GM21737 (cell line): Measurements from ENCODE around the gene GATA2.

Source experiments
- ATAC-seq: cut with Tn5 transposase; IDR thresholded peaks from one replicate; pipeline ENCODE4 v1.9.1; 2021; ENCODE audit warnings: mild to moderate bottlenecking, moderate library complexity; ENCODE audit not compliant: unreplicated experiment

The GATA2 gene

GRCh38 chr3:128476659-128477058 lies 16.3 kb downstream of the GATA2 start:
- ATAC-seq, result no peak

DNA sequence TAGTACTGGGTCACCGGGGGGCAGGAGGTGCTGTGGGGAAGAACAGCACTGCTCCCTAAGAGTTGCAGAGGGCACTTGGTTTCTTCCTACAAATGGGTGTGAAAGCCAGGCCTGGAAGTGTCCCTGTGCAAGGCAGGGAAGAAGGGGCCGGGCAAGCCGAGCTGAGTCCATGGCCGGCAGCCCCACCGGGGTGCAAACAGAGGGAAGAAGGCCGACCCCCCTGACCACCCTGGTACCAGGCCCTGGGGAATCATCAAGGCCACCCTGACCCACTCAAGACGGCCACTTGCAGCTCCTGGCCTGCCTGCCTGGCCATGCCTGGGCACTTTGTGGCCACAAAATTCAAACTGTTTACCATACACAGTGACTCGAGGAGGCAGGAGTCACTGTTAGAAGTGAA lies 17.6 kb downstream of the GATA2 start:
- ATAC-seq, result no peak

- ATAC-seq, result no peak
Measured at GRCh38 chr3:128473737-128474136, 19.3 kb downstream of the GATA2 start.

- ATAC-seq, result no peak
Measured at GRCh38 chr3:128473180-128473519, 19.9 kb downstream of the GATA2 start.

- no peak for ATAC-seq
Measured at GRCh38 chr3:128472449-128473179, 20.4 kb downstream of the GATA2 start.

DNA sequence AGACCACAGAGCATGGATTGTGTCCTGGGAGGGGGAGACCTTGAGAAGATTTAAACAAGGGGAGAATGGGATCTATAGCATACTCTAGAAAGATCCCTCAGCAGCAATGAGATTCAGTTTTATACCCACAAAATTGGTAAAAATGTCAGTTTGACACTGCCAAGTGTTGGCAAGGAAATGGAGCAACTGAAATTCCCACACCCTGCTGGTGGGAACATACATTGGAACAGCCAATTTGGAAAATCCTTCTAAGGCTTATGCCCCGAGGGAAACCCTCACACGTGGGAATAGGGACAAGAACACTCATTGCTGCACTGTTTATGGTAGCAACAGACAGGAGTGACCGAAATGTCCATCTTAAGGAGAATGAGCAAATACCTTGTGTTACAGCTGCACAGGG lies 21.3 kb downstream of the GATA2 start:
- no peak for ATAC-seq

DNA sequence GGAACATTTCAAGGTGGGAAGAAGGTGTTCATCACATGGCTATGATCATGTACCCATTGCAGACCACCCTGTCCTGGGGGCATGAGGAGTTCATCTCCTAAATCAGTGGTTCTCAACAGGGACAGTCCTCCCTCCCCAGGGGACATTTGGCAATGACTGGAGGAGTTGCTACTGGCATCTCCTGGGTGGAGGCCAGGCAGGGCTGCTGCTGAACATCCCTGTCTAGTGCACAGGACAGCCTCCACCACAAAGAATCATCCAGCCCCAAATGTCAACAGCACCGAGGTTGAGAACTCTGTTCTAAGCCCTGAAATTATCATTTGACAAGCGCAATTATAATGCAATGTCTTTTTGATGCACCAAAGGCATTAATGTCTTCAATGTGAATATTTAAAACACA lies 21.9 kb downstream of the GATA2 start:
- ATAC-seq, result no peak

DNA sequence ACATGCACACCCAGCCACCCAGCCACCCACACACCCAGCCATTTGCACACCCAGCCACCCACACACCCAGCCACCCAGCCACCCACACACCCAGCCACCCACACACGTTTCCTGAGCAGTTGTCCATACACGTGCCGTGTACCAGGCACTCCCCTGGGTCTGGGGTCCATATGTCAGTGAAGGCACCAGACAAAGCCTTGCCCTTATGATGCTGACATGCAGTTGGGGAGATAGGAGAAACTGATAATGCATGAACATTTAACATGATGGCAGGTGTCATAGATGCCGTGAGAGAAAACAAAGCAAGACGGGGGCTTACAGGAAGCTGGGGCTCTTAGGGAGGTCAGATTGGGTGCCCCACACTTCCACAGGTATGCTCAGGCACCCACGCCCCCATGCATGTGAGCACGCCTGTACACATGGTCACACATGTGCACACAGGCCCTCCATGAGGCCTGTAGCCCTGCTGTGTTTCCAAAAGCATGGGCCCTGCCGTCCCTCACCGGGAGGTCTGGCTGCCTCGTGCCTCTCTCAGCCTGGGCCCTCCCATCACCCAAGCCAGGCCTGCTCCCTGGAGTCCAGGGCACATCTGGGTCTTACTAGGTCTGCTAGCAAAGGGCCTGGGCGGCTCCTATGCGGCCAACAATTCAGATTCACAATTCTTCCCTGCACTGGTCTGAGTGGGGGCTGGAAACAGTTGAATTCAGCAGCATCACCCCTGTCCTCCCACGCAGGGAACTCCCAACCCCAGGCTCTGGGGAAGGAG lies 22.7 kb downstream of the GATA2 start:
- ATAC-seq, result no peak

- no peak for ATAC-seq
Measured at GRCh38 chr3:128469556-128469955, 23.4 kb downstream of the GATA2 start.

DNA sequence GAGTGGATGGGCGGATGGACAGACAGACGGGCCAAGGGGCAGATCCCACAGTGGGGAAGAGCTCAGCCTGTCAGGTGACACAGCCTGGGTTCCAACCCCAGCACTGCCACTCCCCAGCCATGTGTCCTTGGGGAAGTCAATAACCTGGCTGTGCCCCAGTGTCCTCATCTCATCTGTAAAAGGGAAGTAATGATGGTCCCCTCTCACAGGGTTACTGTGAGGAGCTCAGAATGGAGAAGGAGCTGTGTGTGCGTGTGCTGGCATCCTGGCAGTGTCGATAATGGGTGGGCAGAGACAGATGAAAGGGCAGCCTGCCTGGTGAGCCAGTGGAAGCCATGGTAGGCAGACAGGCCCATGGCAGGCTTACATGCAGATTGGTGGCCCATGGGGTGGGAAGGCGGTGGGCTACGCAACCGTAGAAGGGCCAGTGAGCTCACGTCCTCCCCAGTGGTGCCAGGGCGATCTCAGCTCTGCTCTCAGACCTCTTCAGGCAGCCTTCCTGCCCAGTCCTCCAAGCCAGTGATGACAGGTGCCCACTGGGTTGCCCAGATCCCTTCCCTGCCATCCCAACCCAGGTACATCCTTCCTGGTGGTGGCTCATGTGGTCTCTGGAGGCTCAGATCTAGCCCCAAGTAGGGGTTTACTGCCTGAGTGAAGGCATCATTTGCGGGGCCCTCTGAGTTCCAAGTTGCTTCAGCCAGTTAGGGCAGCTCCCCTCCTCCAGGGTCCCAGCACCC lies 24.0 kb downstream of the GATA2 start:
- no peak for ATAC-seq

DNA sequence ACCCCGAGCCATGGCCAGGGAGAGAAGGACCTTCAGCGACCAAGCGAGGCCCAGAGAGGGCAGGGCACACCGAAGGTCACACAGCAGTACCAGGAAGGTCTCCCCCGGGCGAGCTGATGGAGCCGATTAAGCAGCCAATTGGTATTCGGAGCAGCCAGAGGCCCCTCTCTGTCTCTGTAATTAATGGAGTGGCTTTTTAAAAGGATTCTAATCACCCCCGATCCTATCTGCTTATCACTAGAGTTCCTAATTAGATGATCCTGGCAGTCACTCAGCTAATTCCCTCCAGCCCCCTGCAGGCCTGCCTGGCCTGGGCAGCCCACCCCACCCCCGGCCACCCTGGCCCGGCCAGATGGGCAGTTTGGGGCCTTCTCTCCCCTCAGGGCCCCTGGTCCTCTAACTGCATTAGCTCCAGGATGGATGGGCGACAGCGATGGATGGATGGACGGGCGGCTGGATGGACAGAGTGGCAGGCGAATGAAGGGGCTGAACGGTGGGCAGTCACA lies 24.7 kb downstream of the GATA2 start:
- no peak for ATAC-seq

- ATAC-seq, result no peak
Measured at GRCh38 chr3:128466840-128467541, 26.0 kb downstream of the GATA2 start, which contains the start of gene DNAJB8. Gene DNAJB8, minus strand, starts transcription at chr3:128466890. Its CDS starts 3,645 bp downstream, at chr3:128463245.

DNA sequence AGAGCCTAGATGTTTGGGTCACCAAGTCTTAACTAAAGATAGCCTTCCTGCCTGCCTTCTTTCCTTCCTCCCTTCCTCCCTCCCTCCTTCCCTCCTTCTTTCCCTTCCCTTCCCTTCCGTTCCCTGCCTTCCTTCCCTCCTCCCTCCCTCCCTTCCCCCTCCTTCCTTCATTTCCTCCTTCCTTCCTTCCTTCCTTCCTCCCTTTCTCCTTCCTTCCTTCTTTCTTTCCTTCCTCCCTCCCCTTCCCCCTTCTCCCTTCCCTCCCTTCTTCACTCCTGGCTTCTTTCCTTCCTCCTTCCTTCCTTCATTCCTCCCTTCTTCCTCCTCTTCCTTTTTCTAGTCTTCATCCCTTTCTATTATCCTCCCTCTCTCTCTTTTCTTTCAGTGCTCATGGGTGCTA lies 28.3 kb downstream of the GATA2 start:
- ATAC-seq, result no peak

GRCh38 chr3:128464188-128464587 lies 28.8 kb downstream of the GATA2 start:
- no peak for ATAC-seq

DNA sequence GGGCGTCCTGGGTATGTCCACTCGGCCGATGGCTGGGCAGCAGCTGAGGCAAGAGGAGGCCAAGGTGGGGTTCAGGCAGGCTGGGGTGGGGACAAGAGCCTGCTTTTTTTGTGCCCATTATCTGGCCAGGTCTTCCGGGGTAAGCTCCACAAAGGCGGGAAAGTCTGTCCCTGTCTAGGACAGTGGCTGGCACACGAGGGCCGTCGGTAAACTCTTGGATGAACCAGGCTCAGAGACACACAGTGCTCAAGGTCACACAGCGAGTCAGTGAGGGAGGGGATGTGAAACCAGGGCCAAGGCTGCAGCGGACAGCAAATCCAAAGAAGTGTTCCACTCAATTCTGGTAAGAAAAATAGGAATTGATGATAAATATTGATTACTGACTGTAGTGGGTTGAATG lies 29.2 kb downstream of the GATA2 start:
- no peak for ATAC-seq

DNA sequence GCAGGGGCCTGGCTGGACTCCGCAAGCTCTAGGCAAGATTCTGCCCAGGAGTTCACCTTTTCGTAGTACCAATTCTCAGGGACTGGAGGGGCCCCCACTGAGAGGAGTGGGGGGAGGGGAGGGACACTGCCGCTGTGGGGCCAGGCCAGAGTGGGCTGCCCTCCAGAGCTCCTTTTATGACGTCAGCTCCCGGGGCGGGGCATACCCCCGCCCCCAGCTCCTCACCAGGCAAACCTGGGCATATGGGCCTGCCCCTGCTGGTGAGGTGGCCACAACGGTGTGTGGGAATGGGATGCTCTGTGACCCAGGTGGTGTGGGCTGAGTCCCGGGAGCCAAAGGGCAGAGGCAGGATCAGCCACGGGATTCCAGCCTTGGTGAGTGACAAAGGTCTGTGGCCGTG lies 29.6 kb downstream of the GATA2 start:
- no peak for ATAC-seq

DNA sequence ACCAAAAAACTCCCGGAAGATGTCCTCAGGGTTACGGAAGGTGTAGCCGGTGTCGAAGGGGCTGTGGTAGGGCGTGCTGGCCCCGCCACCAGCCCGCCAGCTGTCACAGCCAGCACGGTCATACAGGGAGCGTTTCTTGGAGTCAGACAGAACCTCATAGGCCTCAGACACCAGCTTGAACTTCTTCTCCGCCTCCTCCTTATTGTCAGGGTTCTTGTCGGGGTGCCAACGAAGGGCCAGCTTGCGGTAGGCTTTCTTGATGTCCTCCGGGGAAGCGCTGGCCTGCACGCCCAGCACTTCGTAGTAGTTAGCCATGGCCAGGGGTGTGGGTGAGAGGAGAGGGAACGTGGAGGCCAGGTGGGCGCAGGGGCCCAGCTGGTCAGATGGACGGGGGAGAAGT lies 30.1 kb downstream of the GATA2 start:
- ATAC-seq, result no peak

- no peak for ATAC-seq
Measured at GRCh38 chr3:128462341-128462910, 30.6 kb downstream of the GATA2 start.

DNA sequence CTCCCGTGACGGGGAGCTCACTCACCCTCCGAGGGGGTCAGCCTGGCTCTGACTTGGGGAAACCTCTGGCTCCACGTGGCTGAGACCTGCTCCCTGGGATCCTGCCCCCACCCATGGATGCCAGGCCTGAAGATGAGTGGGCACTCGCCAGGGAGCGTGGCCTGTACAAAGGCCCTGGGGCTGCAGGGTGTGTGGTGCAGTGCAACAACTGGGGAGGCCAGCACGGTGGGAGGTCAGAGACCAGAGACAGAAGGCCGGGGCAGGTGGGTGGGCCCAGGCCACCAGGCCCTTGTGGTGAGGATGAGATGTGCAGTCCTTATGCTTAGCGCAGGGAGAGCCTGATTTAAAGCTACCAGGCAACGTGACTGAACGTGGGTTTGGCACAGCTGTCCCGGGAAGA lies 31.3 kb downstream of the GATA2 start:
- ATAC-seq, result no peak

GRCh38 chr3:128459461-128459820 lies 33.6 kb downstream of the GATA2 start:
- no peak for ATAC-seq
